Neural cell (in vitro differentiated cells): Measurements from ENCODE around the gene HPSE2. TPM values are rescaled to one million over a fixed set of nuclear protein-coding genes. Genes with fewer than 3 reads are reported as not detected.

ENCODE experiments used
- H2AFZ ChIP-seq: fragments of 200-600, 300-800 bp; sonication (generic), shearing (Covaris generic); 2 replicates; pipeline ENCODE4 v1.6.0; 2014; ENCODE audit warnings: low read depth, mild to moderate bottlenecking, antibody characterized with exemption, low read length, moderate library complexity
- H3F3A ChIP-seq: fragments of 200-600 bp; shearing (Covaris generic); 2 replicates; pipeline ENCODE4 v1.6.1; 2016; ENCODE audit warnings: mild to moderate bottlenecking, moderate library complexity, mixed read lengths, antibody characterized with exemption, low read length; ENCODE audit not compliant: insufficient read depth, poor library complexity, severe bottlenecking
- H3K27ac ChIP-seq: fragments of 200-600, 300-800 bp; sonication (generic), shearing (Covaris generic); 2 replicates; pipeline ENCODE4 v1.5.1; 2014; ENCODE audit warnings: mild to moderate bottlenecking, low read length, moderate library complexity
- H3K27me3 ChIP-seq: fragments of 300-800, 200-600 bp; sonication (generic), shearing (Covaris generic); 2 replicates; pipeline ENCODE4 v1.6.0; 2014; ENCODE audit warnings: mild to moderate bottlenecking, low read depth, low read length, moderate library complexity; ENCODE audit not compliant: insufficient read depth
- H3K36me3 ChIP-seq: fragments of 300-800, 200-600 bp; sonication (generic), shearing (Covaris generic); 2 replicates; pipeline ENCODE4 v1.5.1; 2014; ENCODE audit warnings: mild to moderate bottlenecking, antibody characterized with exemption, low read length, moderate library complexity; ENCODE audit not compliant: insufficient read depth
- H3K4me2 ChIP-seq: fragments of 300-800, 200-600 bp; sonication (generic), shearing (Covaris generic); 2 replicates; pipeline ENCODE4 v1.6.0; 2014; ENCODE audit warnings: mild to moderate bottlenecking, low read length
- H3K4me3 ChIP-seq: fragments of 300-800, 200-600 bp; sonication (generic), shearing (Covaris generic); 2 replicates; pipeline ENCODE4 v1.5.1; 2014; ENCODE audit warnings: mild to moderate bottlenecking, low read length, moderate library complexity
- H3K79me2 ChIP-seq: fragments of 200-600 bp; shearing (Covaris generic); replicated peaks from 2 replicates; pipeline ENCODE4 v1.6.0; 2014; ENCODE audit warnings: mild to moderate bottlenecking, low read length, moderate library complexity; ENCODE audit not compliant: insufficient read depth
- H3K9ac ChIP-seq: fragments of 300-800, 200-600 bp; sonication (generic), shearing (Covaris generic); 2 replicates; pipeline ENCODE4 v1.6.1; 2016; ENCODE audit warnings: mild to moderate bottlenecking, low read length, mixed read lengths
- H3K9me2 ChIP-seq: fragments of 200-600 bp; shearing (Covaris generic); 2 replicates; pipeline ENCODE4 v1.6.1; 2016; ENCODE audit warnings: mild to moderate bottlenecking, low read length, mixed read lengths; ENCODE audit not compliant: insufficient read depth
- H3K9me3 ChIP-seq: fragments of 200-600, 300-800 bp; sonication (generic), shearing (Covaris generic); 2 replicates; pipeline ENCODE4 v1.6.1; 2016; ENCODE audit warnings: mild to moderate bottlenecking, mixed run types, low read length, moderate library complexity, mixed read lengths
- H4K20me1 ChIP-seq: fragments of 200-600 bp; shearing (Covaris generic); 2 replicates; pipeline ENCODE4 v1.6.1; 2016; ENCODE audit warnings: mild to moderate bottlenecking, mixed run types; ENCODE audit not compliant: insufficient read depth
- EP300 ChIP-seq: fragments of 450-650 bp; conservative IDR thresholded peaks from 2 replicates; pipeline ENCODE4 v1.6.1; 2014; ENCODE audit warnings: antibody characterized with exemption, mild to moderate bottlenecking, moderate library complexity; ENCODE audit not compliant: poor library complexity, severe bottlenecking
- EZH2 ChIP-seq: fragments of 200-600, 300-800 bp; shearing (Covaris generic), sonication (generic); IDR thresholded peaks from 2 replicates; pipeline ENCODE4 v1.6.1; 2014; ENCODE audit warnings: antibody characterized with exemption, low read length, borderline replicate concordance, mild to moderate bottlenecking; ENCODE audit not compliant: insufficient read depth, poor library complexity, severe bottlenecking
- MXI1 ChIP-seq: fragments of 450-650 bp; conservative IDR thresholded peaks from 2 replicates; pipeline ENCODE4 v1.6.1; 2014; ENCODE audit warnings: antibody characterized with exemption, mild to moderate bottlenecking; ENCODE audit not compliant: poor library complexity, severe bottlenecking
- POLR2AphosphoS5 ChIP-seq: IDR thresholded peaks from 2 replicates; pipeline ENCODE4 v1.6.1; 2012
- RAD21 ChIP-seq: fragments of 450-650 bp; conservative IDR thresholded peaks from 2 replicates; pipeline ENCODE4 v1.6.1; 2014; ENCODE audit warnings: antibody characterized with exemption, mild to moderate bottlenecking, moderate library complexity
- SMC3 ChIP-seq: fragments of 450-650 bp; conservative IDR thresholded peaks from 2 replicates; pipeline ENCODE4 v1.6.1; 2014; ENCODE audit warnings: antibody characterized with exemption, mild to moderate bottlenecking, moderate library complexity; ENCODE audit not compliant: poor library complexity
- TAF1 ChIP-seq: IDR thresholded peaks from 2 replicates; pipeline ENCODE4 v1.6.1; 2012; ENCODE audit warnings: low read depth
- polyA plus RNA-seq: library from polyadenylated mRNA; depleted of rRNA; stranded (reverse); fragments of >200 nt; gene quantifications from 2 replicates; pipeline ENCODE4 v1.2.3, GENCODE V29; 2014
- TF ChIP-seq, protein P1 (sequence below): IDR thresholded peaks from 2 replicates; pipeline ENCODE4 v1.6.1; 2012; ENCODE audit warnings: borderline replicate concordance
- TF ChIP-seq, protein P2 (sequence below): fragments of 450-650 bp; IDR thresholded peaks from 2 replicates; pipeline ENCODE4 v1.5.1; 2014; ENCODE audit warnings: antibody characterized with exemption, mild to moderate bottlenecking, moderate library complexity; ENCODE audit not compliant: poor library complexity, severe bottlenecking

The HPSE2 gene
- polyA plus RNA-seq, 1 donor from 2014 or later: not detected

DNA sequence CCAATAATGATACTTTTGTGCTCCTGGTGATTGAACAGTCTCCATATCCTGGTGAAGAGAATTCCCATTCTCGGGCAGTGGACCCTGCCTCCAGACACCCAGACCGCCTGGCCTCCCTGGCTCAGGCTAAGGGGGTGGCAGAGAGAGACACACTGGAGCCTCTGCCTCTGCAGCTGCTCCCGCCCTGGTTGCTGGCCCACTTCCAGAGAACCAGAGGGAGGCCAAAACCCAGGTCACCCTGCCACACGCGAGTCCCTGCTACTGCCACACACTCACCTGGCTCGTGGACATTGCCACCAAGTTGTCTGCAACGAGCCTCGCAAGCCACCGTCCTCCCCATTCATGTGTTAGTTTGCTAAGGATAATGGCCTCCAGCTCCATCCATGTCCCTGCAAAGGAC lies 221.8 kb downstream of the HPSE2 start:
- Histone ChIP-seq H3K36me3 (no peaks in the 10 kb centered on the region), H3K9me2 (no peaks in the 10 kb centered on the region), H4K20me1 (no peaks in the 10 kb centered on the region), H3K4me3 (no peak overlapping the region), H3K9me3 (no peaks in the 10 kb centered on the region), H3K9ac (no peak overlapping the region), H3K27me3 (no peaks in the 10 kb centered on the region), H3F3A (no peaks in the 10 kb centered on the region), H2AFZ (no peak overlapping the region), H3K4me2 (no peak overlapping the region), H3K27ac (no peak overlapping the region), H3K79me2 (no peaks in the 10 kb centered on the region)
- TF ChIP-seq EP300: no peak
- TF ChIP-seq, protein P1, sequence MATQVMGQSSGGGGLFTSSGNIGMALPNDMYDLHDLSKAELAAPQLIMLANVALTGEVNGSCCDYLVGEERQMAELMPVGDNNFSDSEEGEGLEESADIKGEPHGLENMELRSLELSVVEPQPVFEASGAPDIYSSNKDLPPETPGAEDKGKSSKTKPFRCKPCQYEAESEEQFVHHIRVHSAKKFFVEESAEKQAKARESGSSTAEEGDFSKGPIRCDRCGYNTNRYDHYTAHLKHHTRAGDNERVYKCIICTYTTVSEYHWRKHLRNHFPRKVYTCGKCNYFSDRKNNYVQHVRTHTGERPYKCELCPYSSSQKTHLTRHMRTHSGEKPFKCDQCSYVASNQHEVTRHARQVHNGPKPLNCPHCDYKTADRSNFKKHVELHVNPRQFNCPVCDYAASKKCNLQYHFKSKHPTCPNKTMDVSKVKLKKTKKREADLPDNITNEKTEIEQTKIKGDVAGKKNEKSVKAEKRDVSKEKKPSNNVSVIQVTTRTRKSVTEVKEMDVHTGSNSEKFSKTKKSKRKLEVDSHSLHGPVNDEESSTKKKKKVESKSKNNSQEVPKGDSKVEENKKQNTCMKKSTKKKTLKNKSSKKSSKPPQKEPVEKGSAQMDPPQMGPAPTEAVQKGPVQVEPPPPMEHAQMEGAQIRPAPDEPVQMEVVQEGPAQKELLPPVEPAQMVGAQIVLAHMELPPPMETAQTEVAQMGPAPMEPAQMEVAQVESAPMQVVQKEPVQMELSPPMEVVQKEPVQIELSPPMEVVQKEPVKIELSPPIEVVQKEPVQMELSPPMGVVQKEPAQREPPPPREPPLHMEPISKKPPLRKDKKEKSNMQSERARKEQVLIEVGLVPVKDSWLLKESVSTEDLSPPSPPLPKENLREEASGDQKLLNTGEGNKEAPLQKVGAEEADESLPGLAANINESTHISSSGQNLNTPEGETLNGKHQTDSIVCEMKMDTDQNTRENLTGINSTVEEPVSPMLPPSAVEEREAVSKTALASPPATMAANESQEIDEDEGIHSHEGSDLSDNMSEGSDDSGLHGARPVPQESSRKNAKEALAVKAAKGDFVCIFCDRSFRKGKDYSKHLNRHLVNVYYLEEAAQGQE: no peak
- no peak for TF ChIP-seq POLR2AphosphoS5
- no peak for TF ChIP-seq MXI1
- TF ChIP-seq TAF1: no peak
- TF ChIP-seq SMC3: no peak
- no peak for TF ChIP-seq RAD21

DNA sequence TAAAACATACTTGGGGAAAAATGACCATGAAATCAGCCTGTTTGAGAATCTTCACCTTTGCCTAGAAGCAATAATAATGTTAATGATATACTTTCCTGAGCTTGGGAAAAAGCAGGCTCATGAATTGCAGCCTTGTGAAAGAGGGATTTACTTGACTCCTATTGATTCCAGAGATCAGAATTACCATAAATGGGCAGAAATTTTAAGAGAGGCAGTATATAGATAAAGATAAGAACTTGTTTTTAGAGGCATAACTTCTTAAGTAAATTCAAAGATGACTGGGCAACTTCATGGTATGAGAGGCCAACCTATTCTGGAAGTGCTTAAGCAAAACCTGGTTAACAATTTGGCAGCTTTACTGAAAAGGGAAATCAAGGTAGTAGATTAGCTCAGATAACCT lies 225.4 kb downstream of the HPSE2 start:
- H3K9me3 ChIP-seq: no peaks in the 10 kb centered on the region
- H3K4me3 ChIP-seq: no peak overlapping the region
- no peaks in the 10 kb centered on the region for H3F3A ChIP-seq
- H2AFZ ChIP-seq: no peak overlapping the region
- H3K9ac ChIP-seq: no peak overlapping the region
- TF ChIP-seq, protein P1: no peak
- TF ChIP-seq POLR2AphosphoS5 (no peak), RAD21 (no peak), EZH2 (no peak), TAF1 (no peak), EP300 (no peak), MXI1 (no peak), SMC3 (no peak)
- TF ChIP-seq, protein P2, sequence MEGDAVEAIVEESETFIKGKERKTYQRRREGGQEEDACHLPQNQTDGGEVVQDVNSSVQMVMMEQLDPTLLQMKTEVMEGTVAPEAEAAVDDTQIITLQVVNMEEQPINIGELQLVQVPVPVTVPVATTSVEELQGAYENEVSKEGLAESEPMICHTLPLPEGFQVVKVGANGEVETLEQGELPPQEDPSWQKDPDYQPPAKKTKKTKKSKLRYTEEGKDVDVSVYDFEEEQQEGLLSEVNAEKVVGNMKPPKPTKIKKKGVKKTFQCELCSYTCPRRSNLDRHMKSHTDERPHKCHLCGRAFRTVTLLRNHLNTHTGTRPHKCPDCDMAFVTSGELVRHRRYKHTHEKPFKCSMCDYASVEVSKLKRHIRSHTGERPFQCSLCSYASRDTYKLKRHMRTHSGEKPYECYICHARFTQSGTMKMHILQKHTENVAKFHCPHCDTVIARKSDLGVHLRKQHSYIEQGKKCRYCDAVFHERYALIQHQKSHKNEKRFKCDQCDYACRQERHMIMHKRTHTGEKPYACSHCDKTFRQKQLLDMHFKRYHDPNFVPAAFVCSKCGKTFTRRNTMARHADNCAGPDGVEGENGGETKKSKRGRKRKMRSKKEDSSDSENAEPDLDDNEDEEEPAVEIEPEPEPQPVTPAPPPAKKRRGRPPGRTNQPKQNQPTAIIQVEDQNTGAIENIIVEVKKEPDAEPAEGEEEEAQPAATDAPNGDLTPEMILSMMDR: no peak
- no peaks in the 10 kb centered on the region for H3K9me2 ChIP-seq
- no peak overlapping the region for H3K4me2 ChIP-seq
- no peaks in the 10 kb centered on the region for H4K20me1 ChIP-seq
- H3K27ac ChIP-seq: no peak overlapping the region
- no peaks in the 10 kb centered on the region for H3K79me2 ChIP-seq
- H3K36me3 ChIP-seq: no peaks in the 10 kb centered on the region
- H3K27me3 ChIP-seq: no peaks in the 10 kb centered on the region
